Liver (tissue), 9 donors: ENCODE results near the gene HRH3. TPM values are rescaled to one million over a fixed set of nuclear protein-coding genes. Genes with fewer than 3 reads are reported as not detected.

Experiments
- DNase-seq: peaks from one replicate; pipeline ENCODE4 v3.0.0-alpha.2; 2017; ENCODE audit warnings: low spot score
- H3K27ac ChIP-seq, 2 donors: one replicate each; pipeline ENCODE4 v1.7.0; 2013; ENCODE audit warnings: inconsistent platforms in 2 of 2, low read length in 2 of 2, control low read depth in 1 of 2, low read depth in 1 of 2, mild to moderate bottlenecking in 1 of 2
- H3K27me3 ChIP-seq, 4 donors: one replicate each; pipeline versions ENCODE4 v1.6.1 to v1.7.0; 2013; ENCODE audit warnings: low read length in 3 of 4, inconsistent platforms in 1 of 4, mild to moderate bottlenecking in 1 of 4, moderate library complexity in 1 of 4; ENCODE audit not compliant: control insufficient read depth in 4 of 4, insufficient read depth in 4 of 4
- H3K36me3 ChIP-seq, 4 donors: one replicate each; pipeline versions ENCODE4 v1.6.1 to v1.7.0; 2013; ENCODE audit warnings: low read length in 3 of 4, mild to moderate bottlenecking in 3 of 4, low read depth in 1 of 4, moderate library complexity in 1 of 4; ENCODE audit not compliant: control insufficient read depth in 4 of 4, insufficient read depth in 3 of 4
- H3K4me1 ChIP-seq, 4 donors: one replicate each; pipeline versions ENCODE4 v1.6.1 to v1.7.0; 2013; ENCODE audit warnings: low read length in 3 of 4, mild to moderate bottlenecking in 3 of 4, moderate library complexity in 1 of 4; ENCODE audit not compliant: control insufficient read depth in 4 of 4, insufficient read depth in 4 of 4
- H3K4me3 ChIP-seq, 3 donors: one replicate each; pipeline versions ENCODE4 v1.6.1 to v1.7.0; 2013; ENCODE audit warnings: low read length in 3 of 3, control low read depth in 1 of 3, low read depth in 1 of 3, mild to moderate bottlenecking in 1 of 3
- H3K9ac ChIP-seq, 2 donors: one replicate each; pipeline ENCODE4 v1.7.0; 2013; ENCODE audit warnings: low read length in 2 of 2, mild to moderate bottlenecking in 2 of 2, moderate library complexity in 2 of 2, control low read depth in 1 of 2, low read depth in 1 of 2
- H3K9me3 ChIP-seq, 4 donors: one replicate each; pipeline versions ENCODE4 v1.6.1 to v1.7.0; 2013; ENCODE audit warnings: low read length in 3 of 4; ENCODE audit not compliant: control insufficient read depth in 4 of 4
- ATF3 ChIP-seq: IDR thresholded peaks from 2 replicates; pipeline ENCODE4 v1.6.1; 2016; ENCODE audit warnings: antibody characterized with exemption
- CTCF ChIP-seq: fragments of 150-350 bp; IDR thresholded peaks from 2 replicates; pipeline ENCODE4 v1.5.1; 2017; ENCODE audit warnings: improper control_type of control experiment, low read depth, low read length; ENCODE audit not compliant: missing input control
- EGR1 ChIP-seq, 2 donors: IDR thresholded peaks; 2 replicates each; pipeline ENCODE4 v1.6.1; 2016 to 2018; ENCODE audit warnings: antibody characterized with exemption in 2 of 2, low read depth in 2 of 2
- FOXA1 ChIP-seq: IDR thresholded peaks from 2 replicates; pipeline ENCODE4 v1.6.1; 2016; ENCODE audit warnings: antibody characterized with exemption
- FOXA2 ChIP-seq: IDR thresholded peaks from 2 replicates; pipeline ENCODE4 v1.6.1; 2016; ENCODE audit warnings: antibody characterized with exemption
- GABPA ChIP-seq, 2 donors: IDR thresholded peaks in 1 of 2; conservative IDR thresholded peaks in 1 of 2; 2 replicates each; pipeline ENCODE4 v1.6.1; 2016; ENCODE audit warnings: antibody characterized with exemption in 2 of 2, mild to moderate bottlenecking in 1 of 2, moderate library complexity in 1 of 2
- HNF4A ChIP-seq, 2 donors: conservative IDR thresholded peaks; 2 replicates each; pipeline ENCODE4 v1.6.1; 2016; ENCODE audit warnings: antibody characterized with exemption in 2 of 2, mild to moderate bottlenecking in 2 of 2
- HNF4G ChIP-seq: IDR thresholded peaks from 2 replicates; pipeline ENCODE4 v1.6.1; 2016; ENCODE audit warnings: antibody characterized with exemption
- JUND ChIP-seq, 2 donors: IDR thresholded peaks; 2 replicates each; pipeline ENCODE4 v1.6.1; 2016; ENCODE audit warnings: antibody characterized with exemption in 2 of 2
- MAX ChIP-seq: IDR thresholded peaks from 2 replicates; pipeline ENCODE4 v1.6.1; 2016; ENCODE audit warnings: antibody characterized with exemption
- NR2F2 ChIP-seq: IDR thresholded peaks from 2 replicates; pipeline ENCODE4 v1.6.1; 2016; ENCODE audit warnings: antibody characterized with exemption
- RAD21 ChIP-seq, 2 donors: IDR thresholded peaks; 2 replicates each; pipeline ENCODE4 v1.6.1; 2016; ENCODE audit warnings: antibody characterized with exemption in 2 of 2, mild to moderate bottlenecking in 2 of 2
- REST ChIP-seq: IDR thresholded peaks from 2 replicates; pipeline ENCODE4 v1.6.1; 2016; ENCODE audit warnings: antibody characterized with exemption, mild to moderate bottlenecking
- RXRA ChIP-seq, 2 donors: IDR thresholded peaks; 2 replicates each; pipeline ENCODE4 v1.6.1; 2017 to 2018; ENCODE audit warnings: antibody characterized with exemption in 2 of 2, mild to moderate bottlenecking in 1 of 2
- SP1 ChIP-seq: IDR thresholded peaks from 2 replicates; pipeline ENCODE4 v1.6.1; 2018; ENCODE audit warnings: antibody characterized with exemption, mild to moderate bottlenecking
- TAF1 ChIP-seq: conservative IDR thresholded peaks from 2 replicates; pipeline ENCODE4 v1.6.1; 2016; ENCODE audit warnings: antibody characterized with exemption, mild to moderate bottlenecking
- YY1 ChIP-seq: IDR thresholded peaks from 2 replicates; pipeline ENCODE4 v1.6.1; 2016; ENCODE audit warnings: antibody characterized with exemption, mild to moderate bottlenecking
- ZBTB33 ChIP-seq: IDR thresholded peaks from 2 replicates; pipeline ENCODE4 v1.6.1; 2016; ENCODE audit warnings: antibody characterized with exemption
- WGBS: extraction: QIAGEN DNeasy Blood & Tissue Kit; methylation state at CpG from one replicate; pipeline ENCODE4 v1.1.7; 2013; 5-methylcytosine and 5-hydroxymethylcytosine counted together
- polyA plus RNA-seq, 2 donors: library from polyadenylated mRNA; stranded (reverse) in 1 of 2; unstranded in 1 of 2; fragments of 200-250 nt in 1 of 2; fragments of >200 nt in 1 of 2; fragmentation: Nextera tagmentation in 1 of 2; extraction: Ambion mirVana in 1 of 2; gene quantifications; one replicate each; pipeline versions ENCODE4 v1.2.1 to v1.2.3, GENCODE V29; 2013 to 2015
- total RNA-seq, 2 donors: library from RNA; depleted of rRNA; stranded (reverse); fragments of >200 nt; gene quantifications; one replicate each; pipeline ENCODE4 v1.2.3, GENCODE V29; 2014
- donor health status: healthy.
- donor health status: healthy.
- donor health status: healthy.
- donor health status: healthy.
- donor health status: healthy.

Gene HRH3
- total and polyA plus RNA-seq, 4 donors = not detected

GRCh38 chr20:62215991-62216635 is 4.0 kb downstream of the HRH3 start:
- Histone ChIP-seq H3K9ac (no peak overlapping the region), H3K27me3 (peaks cover 5 to 9% (median 7%) of the 10 kb centered on the region in 4 donors), H3K4me3 (no peak overlapping the region), H3K36me3 (no peaks in the 10 kb centered on the region), H3K4me1 (peaks cover 4 to 22% (median 13%) of the 10 kb centered on the region in 4 donors), H3K27ac (no peak overlapping the region), H3K9me3 (no peaks in the 10 kb centered on the region)
- WGBS = 76% methylated on average over 40 of the region's 40 CpGs
- TF ChIP-seq FOXA2 (no peak), SP1 (no peak), RXRA (IDR thresholded peaks at IDR 0.05) (no peak), YY1 (no peak)
- no peak for DNase-seq

- 76% methylated on average over 29 of the region's 29 CpGs for WGBS
- no peak for TF ChIP-seq SP1
- TF ChIP-seq HNF4G = no peak
- no peak for TF ChIP-seq YY1
- no peak for TF ChIP-seq CTCF
- TF ChIP-seq MAX = no peak
- TF ChIP-seq RXRA (IDR thresholded peaks at IDR 0.05) = no peak
- no peak for TF ChIP-seq GABPA (IDR thresholded peaks at IDR 0.05 in 1 of 2, conservative IDR thresholded peaks at IDR 0.05 in 1 of 2)
- no peak for TF ChIP-seq TAF1
- no peak for TF ChIP-seq ATF3
- TF ChIP-seq EGR1 (IDR thresholded peaks at IDR 0.05; ENCODE audit: low read depth in 2 of 2) = no peak
- no peak for TF ChIP-seq NR2F2
- no peak for TF ChIP-seq FOXA1
- TF ChIP-seq ZBTB33 = no peak
- no peak for TF ChIP-seq REST
- no peak for TF ChIP-seq FOXA2
- no peak for TF ChIP-seq HNF4A (conservative IDR thresholded peaks at IDR 0.05)
- TF ChIP-seq RAD21 (IDR thresholded peaks at IDR 0.05) = no peak
- TF ChIP-seq JUND (IDR thresholded peaks at IDR 0.05) = no peak
- no peak for DNase-seq
Observed at GRCh38 chr20:62215020-62215990, 4.8 kb downstream of the HRH3 start.

More at GRCh38 chr20:62215020-62215990, 4.8 kb downstream of the HRH3 start:
- Histone ChIP-seq H3K4me1 (peaks cover 4 to 14% (median 8%) of the 10 kb centered on the region in 4 donors), H3K9ac (no peak overlapping the region), H3K27me3 (peaks cover 3 to 8% (median 5%) of the 10 kb centered on the region in 4 donors), H3K36me3 (no peaks in the 10 kb centered on the region), H3K27ac (no peak overlapping the region), H3K9me3 (no peaks in the 10 kb centered on the region), H3K4me3 (no peak overlapping the region)
